Transverse colon (tissue), 3 donors: ENCODE measurements around the gene HILPDA.

Source experiments
- CTCF ChIP-seq, 5 experiments: fragments of 200-600 bp in 3 of 5; fragments of 450-650 bp in 2 of 5; sonication (generic) in 3 of 5; IDR thresholded peaks; 1 replicate in 2 of 5; 2 replicates in 3 of 5; pipeline ENCODE4 v1.5.1; 2016 to 2017; ENCODE audit warnings: antibody characterized with exemption in 5 of 5, inconsistent platforms in 3 of 5, mild to moderate bottlenecking in 2 of 5, moderate library complexity in 1 of 5
- EP300 ChIP-seq: sonication (generic); formaldehyde crosslinking; IDR thresholded peaks from one replicate; pipeline ENCODE4 v1.6.1; 2017; ENCODE audit warnings: antibody characterized with exemption, low read depth
- POLR2A ChIP-seq: fragments of 450-650 bp; IDR thresholded peaks from one replicate; pipeline ENCODE4 v1.6.1; 2016; ENCODE audit warnings: antibody characterized with exemption, mild to moderate bottlenecking, moderate library complexity

DNA sequence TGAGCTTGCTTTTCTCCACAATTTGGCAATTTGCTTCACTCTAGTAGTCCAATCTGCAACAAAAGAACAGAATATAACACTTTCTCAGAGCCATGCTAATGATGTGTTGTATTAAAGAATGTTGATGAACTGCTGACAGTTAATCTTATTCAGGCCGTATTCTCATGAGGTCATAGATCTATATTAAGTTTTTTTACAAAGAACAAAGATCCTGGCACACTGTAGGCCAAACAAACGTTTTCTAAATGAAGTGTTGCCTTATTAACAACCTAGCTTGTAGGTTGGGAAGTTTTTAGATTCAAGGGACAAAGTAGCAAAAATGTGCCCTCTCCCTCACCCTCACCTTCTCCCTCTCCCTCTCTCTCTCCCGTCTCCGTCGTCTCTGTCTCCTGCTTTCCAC lies 6.8 kb downstream of the HILPDA start:
- TF ChIP-seq CTCF (IDR thresholded peaks at IDR 0.05) (no peak), POLR2A (no peak), EP300 (no peak)
